HG03571 (cell line): ENCODE measurements around the gene SRMS.

Experiments
- ATAC-seq: cut with Tn5 transposase; IDR thresholded peaks from one replicate; pipeline ENCODE4 v1.9.1; 2021; ENCODE audit not compliant: unreplicated experiment

SRMS gene

GRCh38 chr20:63492518-63492917, 55.0 kb downstream of the SRMS start:
- no peak for ATAC-seq

- no peak for ATAC-seq
Measured at GRCh38 chr20:63491635-63492230, 55.8 kb downstream of the SRMS start.

- ATAC-seq = no peak
Measured at GRCh38 chr20:63491078-63491477, 56.5 kb downstream of the SRMS start.
